T-helper 2 cell (primary cell): Measurements from ENCODE around the gene CHD5.

Experiments used
- DNase-seq, 5 experiments: peaks; one replicate each; pipeline versions ENCODE4 v3.0.0 to v3.0.0-alpha.2; 2012 to 2022

CHD5 gene

GRCh38 chr1:6130036-6130435, 50.1 kb downstream of the CHD5 start:
- DNase-seq, result no peak

DNA sequence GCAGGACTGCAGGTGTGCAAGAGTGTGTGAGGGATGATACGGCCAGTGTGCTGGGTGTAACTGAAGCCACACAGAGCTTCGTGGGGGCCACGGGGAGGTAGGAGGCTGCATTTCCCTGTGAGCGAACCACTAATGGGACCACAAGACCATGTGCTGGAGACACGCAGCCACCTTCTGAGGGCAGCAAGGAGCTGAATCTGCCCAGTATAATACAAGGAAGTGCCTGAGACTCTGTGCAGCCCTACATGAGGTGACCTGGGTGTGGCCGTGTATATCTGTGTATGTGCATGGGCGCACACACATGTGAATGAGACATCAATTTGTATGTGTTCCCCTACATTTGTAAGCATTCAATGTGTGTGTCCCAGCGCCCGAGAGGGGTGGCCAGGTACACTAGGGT, 50.8 kb downstream of the CHD5 start:
- DNase-seq, result no peak

GRCh38 chr1:6128276-6129081, 51.6 kb downstream of the CHD5 start:
- DNase-seq, result no peak

DNA sequence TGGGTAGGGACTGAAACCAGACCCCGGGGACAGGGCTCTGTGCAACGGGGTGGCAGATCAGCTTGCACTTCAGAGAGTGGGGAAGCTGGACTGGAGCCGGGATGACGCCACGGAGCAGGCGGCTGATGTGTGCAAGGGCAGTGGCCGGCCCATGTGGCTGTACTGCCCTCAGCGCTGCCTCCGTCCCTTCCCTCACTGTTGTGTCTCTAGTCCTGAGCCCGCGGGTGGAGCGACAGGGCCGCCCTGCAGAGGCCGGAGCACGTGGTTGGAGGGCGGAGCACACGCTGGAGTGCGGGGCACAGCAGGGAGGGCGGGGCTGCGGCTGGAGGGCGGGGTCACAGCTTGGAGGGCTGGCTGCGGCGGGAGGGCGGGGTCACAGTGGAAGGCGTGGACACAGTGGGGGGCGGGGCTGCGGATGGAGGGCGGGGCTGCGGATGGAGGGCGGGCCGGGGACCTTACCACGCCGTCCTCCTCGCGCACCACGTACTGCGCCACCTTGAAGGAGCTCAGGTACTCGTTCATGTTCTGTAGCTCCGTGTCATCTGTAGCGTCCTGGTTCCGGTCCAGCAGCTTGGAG, 52.4 kb downstream of the CHD5 start:
- DNase-seq, result peak; percentile 47 to 76 (median 55)

DNA sequence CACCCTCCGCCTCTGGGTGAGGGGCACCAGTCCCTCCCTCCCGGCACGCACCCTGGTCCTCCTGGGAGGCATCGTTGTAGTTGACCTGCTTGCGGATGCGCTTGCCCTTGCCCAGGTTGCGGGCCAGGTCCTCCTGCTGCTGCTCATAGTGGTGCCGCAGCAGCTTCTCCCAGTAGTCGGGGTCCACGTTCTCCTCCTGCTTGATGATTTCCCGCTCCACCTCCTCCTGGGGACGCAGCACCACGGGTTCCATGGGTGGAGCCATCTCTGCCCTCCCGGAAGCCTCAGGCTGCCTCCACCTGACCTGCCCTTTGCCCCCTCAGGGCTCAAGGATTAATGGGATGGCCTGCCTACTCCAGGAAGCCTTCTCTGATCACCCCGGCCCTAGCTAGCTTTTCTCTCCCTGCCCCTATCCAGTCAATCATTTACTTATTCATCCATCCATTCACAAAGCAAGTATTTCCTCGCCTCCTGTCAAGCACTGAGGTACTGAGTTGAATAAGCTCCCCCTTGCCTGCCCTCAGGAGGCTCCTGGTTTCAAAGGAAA, 53.5 kb downstream of the CHD5 start:
- DNase-seq, result no peak

DNA sequence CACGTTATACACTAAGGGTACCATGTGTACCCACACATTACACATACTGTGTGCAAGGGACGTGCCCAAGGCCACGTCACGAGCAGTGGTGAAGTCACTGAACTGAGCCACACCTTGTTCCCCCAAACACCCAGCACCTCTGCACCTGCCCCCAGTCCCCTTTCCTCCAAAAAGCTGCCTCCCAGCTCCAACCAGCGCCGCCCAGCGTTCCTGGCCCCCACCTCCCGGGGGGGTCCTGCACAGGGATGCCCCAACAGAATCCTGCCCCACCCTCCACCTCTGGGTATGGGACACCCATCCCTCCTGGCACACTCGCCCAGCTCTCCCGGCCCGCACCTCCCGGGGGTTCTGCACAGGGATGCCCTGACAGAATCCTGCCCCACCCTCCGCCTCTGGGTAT, 54.1 kb downstream of the CHD5 start:
- no peak for DNase-seq

- DNase-seq, result no peak
Measured at GRCh38 chr1:6125366-6125765, 54.8 kb downstream of the CHD5 start.

GRCh38 chr1:6124746-6125365, 55.3 kb downstream of the CHD5 start:
- DNase-seq, result no peak

GRCh38 chr1:6124341-6124740, 55.8 kb downstream of the CHD5 start:
- DNase-seq, result no peak

DNA sequence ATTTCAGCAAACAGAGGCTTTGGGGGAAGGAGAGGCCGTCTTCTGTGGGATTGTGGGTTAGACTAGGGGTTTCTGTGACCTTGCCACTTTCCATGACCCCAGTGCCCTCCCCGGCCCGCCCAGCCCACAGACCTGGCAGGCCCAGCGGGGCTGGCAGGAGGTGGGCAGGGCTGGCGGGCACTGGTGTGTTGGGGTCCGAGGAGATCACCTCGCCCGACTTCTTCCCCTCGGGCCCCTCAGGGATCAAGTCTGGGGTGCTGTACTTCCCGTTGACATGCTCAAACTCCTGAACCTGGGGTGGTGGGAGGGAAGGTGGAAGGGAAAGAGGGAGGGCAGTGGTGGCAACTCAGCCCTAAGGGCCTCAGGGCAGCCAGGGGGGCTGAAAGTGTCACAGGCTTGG, 56.3 kb downstream of the CHD5 start:
- DNase-seq, result no peak

DNA sequence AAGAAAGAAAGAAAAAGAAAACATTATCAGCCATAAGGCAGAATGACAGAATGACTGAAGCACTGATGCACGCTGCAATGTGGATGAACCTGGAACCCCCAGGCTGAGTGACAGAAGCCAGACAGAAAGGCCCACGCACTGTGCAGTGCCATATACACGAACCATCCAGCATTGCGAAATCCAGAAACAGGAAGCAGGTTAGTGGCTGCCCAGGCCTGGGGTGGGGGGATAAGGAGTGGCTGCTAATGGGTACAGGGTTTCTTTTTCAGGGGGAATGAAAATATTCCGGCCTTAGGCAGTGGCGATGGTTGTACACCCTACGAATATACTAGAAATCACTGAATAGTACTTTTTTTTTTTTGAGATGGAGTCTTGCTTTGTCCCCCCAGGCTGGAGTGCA, 57.0 kb downstream of the CHD5 start:
- DNase-seq, result no peak

DNA sequence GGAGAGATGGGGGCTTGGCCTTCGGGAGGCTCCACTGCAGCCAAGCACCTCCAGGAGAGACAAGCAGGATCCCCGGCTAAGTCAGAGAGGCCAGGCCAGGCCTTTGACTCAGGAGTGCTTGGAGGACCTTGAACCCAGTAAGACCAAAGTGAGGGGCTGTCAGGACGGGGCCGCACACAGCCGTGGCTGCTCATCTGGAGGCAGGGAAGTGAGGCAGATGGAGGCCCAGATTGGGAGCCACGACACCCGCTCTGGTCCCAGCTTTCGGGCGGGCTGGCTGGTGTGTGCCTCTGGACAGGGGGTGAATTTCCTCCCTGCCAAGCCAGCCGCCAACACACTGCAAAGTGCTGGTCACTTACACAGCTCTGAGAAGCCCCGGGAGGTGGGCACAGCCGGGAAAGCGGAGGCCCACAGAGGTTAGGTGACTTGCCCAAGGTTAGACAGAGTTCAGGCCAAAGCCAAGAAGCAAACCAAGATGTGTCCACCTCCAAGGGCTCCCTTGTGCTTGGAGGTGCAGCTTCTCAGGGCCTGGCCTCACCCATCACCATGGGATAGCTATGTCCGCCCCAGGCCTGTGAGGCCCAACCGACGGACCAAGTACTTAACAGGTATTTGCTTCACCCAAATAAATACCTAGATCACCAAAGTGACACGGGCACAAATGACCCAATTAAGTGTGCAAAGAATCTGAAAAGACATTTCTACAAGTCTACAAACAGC, 58.3 kb downstream of the CHD5 start:
- no peak for DNase-seq

GRCh38 chr1:6121021-6121421, 59.1 kb downstream of the CHD5 start:
- no peak for DNase-seq

DNA sequence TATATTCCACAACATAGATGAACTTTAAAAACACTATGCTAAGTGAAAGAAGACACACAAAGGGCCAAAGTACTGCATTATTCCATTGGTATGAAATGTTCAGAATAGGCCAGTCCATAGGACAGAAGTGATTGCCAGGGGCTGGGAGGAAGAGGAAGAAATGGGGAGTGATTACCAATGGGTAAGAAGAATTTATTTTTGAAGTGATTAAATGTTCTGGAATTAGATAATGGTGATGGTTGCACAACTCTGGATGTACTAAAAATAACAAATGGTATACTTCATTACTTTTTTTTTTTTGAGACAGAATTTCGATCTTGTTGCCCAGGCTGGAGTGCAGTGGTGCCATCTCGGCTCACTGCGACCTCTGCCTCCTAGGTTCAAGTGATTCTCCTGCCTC, 61.7 kb downstream of the CHD5 start:
- no peak for DNase-seq

DNA sequence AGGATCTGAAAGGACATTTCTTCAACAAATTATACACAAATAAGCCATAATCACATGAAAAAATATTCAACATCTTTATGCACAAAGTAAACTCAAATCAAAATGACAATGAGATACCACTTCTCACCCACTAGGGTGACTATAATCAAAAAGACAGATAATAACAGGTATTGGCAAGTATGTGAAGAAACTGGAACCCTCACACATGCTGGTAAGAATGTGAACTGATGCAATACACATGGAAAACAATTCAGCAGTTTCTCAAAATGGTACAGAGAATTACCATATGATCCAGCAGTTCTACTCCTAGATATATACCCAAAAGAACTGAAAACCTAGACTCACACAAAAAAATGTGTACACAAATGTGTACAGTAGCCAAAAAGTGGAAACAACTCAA, 62.5 kb downstream of the CHD5 start:
- no peak for DNase-seq

DNA sequence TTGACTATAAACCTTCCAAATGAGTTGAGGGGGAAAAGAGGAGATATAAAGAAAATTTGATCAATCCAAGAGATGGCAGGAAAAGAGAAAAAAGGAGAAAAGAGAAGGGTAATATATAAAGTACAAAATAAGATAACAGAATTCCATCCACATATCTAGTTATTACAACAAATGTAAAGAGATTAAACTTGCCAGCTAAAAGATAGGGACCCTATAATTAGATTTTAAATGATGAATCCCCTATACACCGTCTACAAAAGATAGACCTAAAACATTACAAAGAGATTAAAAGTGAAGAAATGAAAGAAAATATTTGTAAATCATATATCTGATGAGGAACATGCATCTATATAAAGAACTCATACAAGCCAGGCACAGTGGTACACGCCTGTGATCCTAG, 63.1 kb downstream of the CHD5 start:
- DNase-seq, result no peak

DNA sequence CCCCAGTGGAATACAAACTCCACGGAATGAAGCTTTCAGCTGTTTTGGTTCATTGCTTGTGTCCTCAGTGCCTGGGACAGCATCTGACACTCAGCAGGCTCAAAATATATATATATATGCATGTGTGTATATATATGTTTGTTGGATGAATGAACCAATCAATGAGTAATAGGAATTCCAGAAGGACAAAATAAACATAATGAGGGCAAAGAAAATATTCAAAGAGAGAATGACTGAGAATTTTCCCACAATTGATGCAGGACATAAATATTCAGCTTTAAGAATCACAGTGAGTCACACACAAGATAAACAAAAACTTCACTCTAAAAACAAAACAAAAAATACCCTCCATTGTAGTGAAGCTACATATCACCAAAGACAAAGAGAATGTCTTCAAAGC, 64.0 kb downstream of the CHD5 start:
- DNase-seq, result no peak

- no peak for DNase-seq
Measured at GRCh38 chr1:6113745-6114144, 66.4 kb downstream of the CHD5 start.

DNA sequence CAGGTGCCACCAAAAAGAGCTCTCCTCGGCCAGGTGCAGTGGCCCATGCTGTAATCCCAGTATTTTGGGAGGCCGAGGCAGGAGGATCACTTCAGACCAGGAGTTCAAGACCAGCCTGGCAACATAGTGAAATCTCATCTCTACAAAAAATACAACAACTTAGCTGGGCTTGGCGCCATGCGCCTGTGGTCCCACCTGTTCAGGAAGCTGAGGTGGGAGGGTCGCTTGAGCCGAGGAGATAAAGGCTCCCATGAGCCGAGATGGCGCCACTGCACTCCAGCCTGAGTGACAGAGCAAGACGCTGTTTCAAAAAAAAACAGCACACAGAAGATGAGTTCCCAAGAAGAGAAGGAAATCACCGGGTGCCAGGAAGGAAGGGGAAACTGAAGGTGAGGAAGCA, 67.0 kb downstream of the CHD5 start:
- DNase-seq, result no peak

DNA sequence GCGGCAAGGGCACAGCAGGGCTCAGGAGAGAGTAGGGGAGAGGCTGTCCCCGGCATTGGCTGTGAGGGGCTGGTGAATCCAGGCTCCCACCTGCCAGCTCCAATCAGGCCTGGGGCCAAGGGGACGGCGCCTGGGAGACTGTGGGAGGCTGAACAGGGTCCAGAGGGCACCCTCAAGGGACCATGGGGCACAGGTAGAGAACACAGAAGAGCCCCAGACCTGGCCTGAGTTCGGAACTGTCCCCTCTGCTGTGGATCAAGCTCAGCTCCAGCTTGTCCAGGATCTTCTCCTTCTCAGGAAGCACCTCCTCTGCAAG, 67.5 kb downstream of the CHD5 start:
- DNase-seq, result no peak

- DNase-seq, result no peak
Measured at GRCh38 chr1:6111991-6112689, 68.0 kb downstream of the CHD5 start.

- no peak for DNase-seq
Measured at GRCh38 chr1:6111571-6111970, 68.5 kb downstream of the CHD5 start.

- DNase-seq, result no peak
Measured at GRCh38 chr1:6110326-6110725, 69.8 kb downstream of the CHD5 start.
